GM23338 (cell line): ENCODE results near the gene LMBRD1. TPM values are rescaled to one million over a fixed set of nuclear protein-coding genes. Genes with fewer than 3 reads are reported as not detected.
A peak's percentile ranks its signal among the peaks of the same experiment; 100 is the strongest.

Experiments
- ATAC-seq: fragments of 200-7000 bp; cut with Tn5 transposase; 3 replicates; pipeline ENCODE4 v1.9.1; 2020
- DNase-seq: peaks from one replicate; pipeline ENCODE4 v3.0.0-alpha.2; 2015; ENCODE audit warnings: low spot score
- H2AFZ ChIP-seq: fragments of 200-600 bp; sonication (generic); 2 replicates; pipeline ENCODE4 v1.8.0; 2016; ENCODE audit warnings: antibody characterized with exemption, mild to moderate bottlenecking, moderate library complexity
- H3F3A ChIP-seq: fragments of 200-600 bp; sonication (generic); replicated peaks from 2 replicates; pipeline ENCODE4 v1.8.0; 2017; ENCODE audit warnings: antibody characterized with exemption, mixed run types, low read depth
- H3K27ac ChIP-seq: fragments of 200-600 bp; sonication (generic); 2 replicates; pipeline ENCODE4 v1.6.1; 2016; ENCODE audit warnings: low read depth
- H3K27me3 ChIP-seq: fragments of 200-600 bp; sonication (generic); 2 replicates; pipeline ENCODE4 v1.8.0; 2016; ENCODE audit warnings: mild to moderate bottlenecking, mixed run types, moderate library complexity; ENCODE audit not compliant: insufficient read depth
- H3K36me3 ChIP-seq: fragments of 200-600 bp; sonication (generic); 2 replicates; pipeline ENCODE4 v1.8.0; 2016; ENCODE audit warnings: mild to moderate bottlenecking; ENCODE audit not compliant: insufficient read depth
- H3K4me1 ChIP-seq: fragments of 200-600 bp; sonication (generic); 2 replicates; pipeline ENCODE4 v1.8.0; 2016; ENCODE audit warnings: mild to moderate bottlenecking, moderate library complexity; ENCODE audit not compliant: insufficient read depth
- H3K4me2 ChIP-seq: fragments of 200-600 bp; sonication (generic); 2 replicates; pipeline ENCODE4 v1.7.1; 2017; ENCODE audit warnings: mixed run types
- H3K4me3 ChIP-seq: fragments of 200-600 bp; sonication (generic); 2 replicates; pipeline ENCODE4 v1.6.1; 2016; ENCODE audit warnings: mixed run types
- H3K79me2 ChIP-seq: fragments of 200-600 bp; sonication (generic); replicated peaks from 2 replicates; pipeline ENCODE4 v1.8.0; 2017; ENCODE audit warnings: mild to moderate bottlenecking; ENCODE audit not compliant: insufficient read depth
- H3K9me2 ChIP-seq: fragments of 200-600 bp; sonication (generic); 2 replicates; pipeline ENCODE4 v1.8.0; 2017; ENCODE audit not compliant: insufficient read depth
- H4K20me1 ChIP-seq: fragments of 200-600 bp; sonication (generic); replicated peaks from 2 replicates; pipeline ENCODE4 v1.8.0; 2017; ENCODE audit warnings: mild to moderate bottlenecking; ENCODE audit not compliant: insufficient read depth
- H3K27ac Mint-ChIP-seq: 2 replicates; pipeline ENCODE4 v1.8.0; 2020; ENCODE audit warnings: inconsistent platforms, mild to moderate bottlenecking, moderate library complexity, mixed read lengths
- H3K27me3 Mint-ChIP-seq: 3 replicates; pipeline ENCODE4 v1.8.0; 2022; ENCODE audit warnings: low read depth, mild to moderate bottlenecking, moderate library complexity, mixed read lengths, inconsistent platforms; ENCODE audit not compliant: insufficient read depth, poor library complexity
- H3K36me3 Mint-ChIP-seq: 3 replicates; pipeline ENCODE4 v1.8.0; 2021; ENCODE audit warnings: low read depth, mild to moderate bottlenecking, inconsistent platforms, moderate library complexity, mixed read lengths
- H3K4me1 Mint-ChIP-seq: 3 replicates; pipeline ENCODE4 v1.8.0; 2020; ENCODE audit warnings: mild to moderate bottlenecking, inconsistent platforms, mixed read lengths
- H3K4me3 Mint-ChIP-seq: 3 replicates; pipeline ENCODE4 v1.8.0; 2021; ENCODE audit warnings: moderate library complexity, mild to moderate bottlenecking, inconsistent platforms, mixed read lengths
- H3K9me3 Mint-ChIP-seq: 3 replicates; pipeline ENCODE4 v1.8.0; 2020; ENCODE audit warnings: moderate library complexity, mild to moderate bottlenecking, inconsistent platforms, mixed read lengths
- CREB1 ChIP-seq: fragments of 250-450 bp; sonication (Bioruptor Pico); IDR thresholded peaks from 2 replicates; pipeline ENCODE4 v1.5.0; 2020; ENCODE audit warnings: low read depth, mild to moderate bottlenecking, moderate library complexity
- ETS1 ChIP-seq: IDR thresholded peaks from 2 replicates; pipeline ENCODE4 v1.6.1; 2016; ENCODE audit warnings: antibody characterized with exemption
- EZH2 ChIP-seq: fragments of 200-600 bp; sonication (generic); IDR thresholded peaks from one replicate; pipeline ENCODE4 v1.8.0; 2017; ENCODE audit warnings: antibody characterized with exemption, mild to moderate bottlenecking, low read depth; ENCODE audit not compliant: unreplicated experiment
- EZH2phosphoT487 ChIP-seq: fragments of 200-600 bp; sonication (generic); IDR thresholded peaks from one replicate; pipeline ENCODE4 v1.8.1; 2018; ENCODE audit warnings: antibody characterized with exemption; ENCODE audit not compliant: unreplicated experiment
- JUNB ChIP-seq: IDR thresholded peaks from one replicate; pipeline ENCODE4 v1.6.1; 2016; ENCODE audit warnings: antibody characterized with exemption; ENCODE audit not compliant: unreplicated experiment
- NANOG ChIP-seq: IDR thresholded peaks from 2 replicates; pipeline ENCODE4 v1.6.1; 2016; ENCODE audit warnings: antibody characterized with exemption, borderline replicate concordance
- POLR2AphosphoS5 ChIP-seq: IDR thresholded peaks from 2 replicates; pipeline ENCODE4 v1.6.1; 2016; ENCODE audit warnings: antibody characterized with exemption, low read depth
- STAT1 ChIP-seq: IDR thresholded peaks from one replicate; pipeline ENCODE4 v1.6.1; 2016; ENCODE audit warnings: antibody characterized with exemption; ENCODE audit not compliant: unreplicated experiment
- ZNF114 ChIP-seq: fragments of 250-450 bp; sonication (Bioruptor Pico); IDR thresholded peaks from 2 replicates; pipeline ENCODE4 v1.5.0; 2020; ENCODE audit warnings: mild to moderate bottlenecking, moderate library complexity
- ZNF331 ChIP-seq: fragments of 250-450 bp; sonication (Bioruptor Pico); IDR thresholded peaks from 2 replicates; pipeline ENCODE4 v1.5.0; 2020; ENCODE audit warnings: low read depth, mild to moderate bottlenecking, moderate library complexity
- ZNF462 ChIP-seq: fragments of 250-450 bp; sonication (Bioruptor Pico); IDR thresholded peaks from 2 replicates; pipeline ENCODE4 v1.5.0; 2020; ENCODE audit warnings: mild to moderate bottlenecking, moderate library complexity
- polyA plus RNA-seq: library from polyadenylated mRNA; unstranded; fragments of >200 nt; fragmentation: Nextera tagmentation; extraction: Ambion mirVana; gene quantifications from 2 replicates; pipeline ENCODE4 v1.2.1, GENCODE V29; 2016
- total RNA-seq: library from RNA; depleted of rRNA; stranded (reverse); fragments of >200 nt; shearing (Covaris generic); gene quantifications from 2 replicates; pipeline ENCODE4 v1.2.3, GENCODE V29; 2014
- TF ChIP-seq, protein P1 (sequence below), 2 experiments: fragments of 200-600 bp in 1 of 2; sonication (generic) in 1 of 2; conservative IDR thresholded peaks; 2 replicates each; pipeline versions ENCODE4 v1.5.1 to v1.6.1; 2016 to 2017; ENCODE audit warnings: antibody characterized with exemption in 2 of 2, low read depth in 2 of 2, mild to moderate bottlenecking in 2 of 2, moderate library complexity in 1 of 2
- TF ChIP-seq, protein P2 (sequence below): IDR thresholded peaks from one replicate; pipeline ENCODE4 v1.6.1; 2018; ENCODE audit warnings: antibody characterized with exemption; ENCODE audit not compliant: unreplicated experiment

LMBRD1 gene
- total and polyA plus RNA-seq, 2 experiments from 2014 or later, result 20.3 to 21.0 TPM

DNA sequence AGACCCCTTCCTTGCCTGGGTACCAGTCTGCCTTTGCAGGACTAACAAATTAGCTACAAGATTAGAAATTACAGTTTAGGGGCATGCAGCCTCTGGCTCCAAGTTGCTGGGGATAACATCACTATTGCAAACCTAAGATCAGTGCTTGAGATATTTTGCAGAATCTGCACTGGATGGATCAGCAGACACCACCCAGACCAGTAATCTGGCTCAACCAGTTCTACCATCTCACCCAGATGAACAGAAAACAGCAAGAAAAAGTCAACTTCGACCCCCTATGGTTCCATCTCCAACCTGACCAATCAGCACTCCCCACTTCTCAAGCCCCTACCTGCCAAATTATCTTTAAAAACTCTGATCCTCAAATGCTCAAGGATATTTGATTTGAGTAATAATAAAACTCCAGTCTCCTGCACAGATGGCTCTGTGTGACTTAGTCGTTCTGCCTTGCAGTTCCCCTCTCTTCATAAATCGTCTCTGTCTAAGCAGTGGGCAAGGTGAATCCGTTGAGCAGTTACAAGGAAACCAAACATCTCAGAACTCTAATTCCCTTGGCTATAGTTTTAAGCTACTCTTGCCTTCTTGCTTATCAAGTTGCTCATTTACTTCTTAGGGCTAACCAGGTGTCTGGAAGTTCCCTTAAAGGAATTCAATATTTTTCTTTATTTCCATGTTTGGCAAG lies 16.1 kb upstream of the LMBRD1 start:
- no peak for TF ChIP-seq EZH2phosphoT487
- TF ChIP-seq JUNB, result no peak
- TF ChIP-seq ZNF114, result no peak
- TF ChIP-seq POLR2AphosphoS5, result no peak
- no peak for TF ChIP-seq NANOG
- TF ChIP-seq STAT1, result no peak
- TF ChIP-seq EZH2, result no peak
- no peak for TF ChIP-seq CREB1 (CRISPR knock-in tag)
- no peak for TF ChIP-seq ETS1
- TF ChIP-seq ZNF331 (CRISPR knock-in tag), result no peak
- TF ChIP-seq, protein P1, sequence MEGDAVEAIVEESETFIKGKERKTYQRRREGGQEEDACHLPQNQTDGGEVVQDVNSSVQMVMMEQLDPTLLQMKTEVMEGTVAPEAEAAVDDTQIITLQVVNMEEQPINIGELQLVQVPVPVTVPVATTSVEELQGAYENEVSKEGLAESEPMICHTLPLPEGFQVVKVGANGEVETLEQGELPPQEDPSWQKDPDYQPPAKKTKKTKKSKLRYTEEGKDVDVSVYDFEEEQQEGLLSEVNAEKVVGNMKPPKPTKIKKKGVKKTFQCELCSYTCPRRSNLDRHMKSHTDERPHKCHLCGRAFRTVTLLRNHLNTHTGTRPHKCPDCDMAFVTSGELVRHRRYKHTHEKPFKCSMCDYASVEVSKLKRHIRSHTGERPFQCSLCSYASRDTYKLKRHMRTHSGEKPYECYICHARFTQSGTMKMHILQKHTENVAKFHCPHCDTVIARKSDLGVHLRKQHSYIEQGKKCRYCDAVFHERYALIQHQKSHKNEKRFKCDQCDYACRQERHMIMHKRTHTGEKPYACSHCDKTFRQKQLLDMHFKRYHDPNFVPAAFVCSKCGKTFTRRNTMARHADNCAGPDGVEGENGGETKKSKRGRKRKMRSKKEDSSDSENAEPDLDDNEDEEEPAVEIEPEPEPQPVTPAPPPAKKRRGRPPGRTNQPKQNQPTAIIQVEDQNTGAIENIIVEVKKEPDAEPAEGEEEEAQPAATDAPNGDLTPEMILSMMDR (conservative IDR thresholded peaks at IDR 0.05; ENCODE audit: low read depth in 2 of 2), result no peak
- TF ChIP-seq ZNF462 (CRISPR knock-in tag), result no peak
- TF ChIP-seq, protein P2, sequence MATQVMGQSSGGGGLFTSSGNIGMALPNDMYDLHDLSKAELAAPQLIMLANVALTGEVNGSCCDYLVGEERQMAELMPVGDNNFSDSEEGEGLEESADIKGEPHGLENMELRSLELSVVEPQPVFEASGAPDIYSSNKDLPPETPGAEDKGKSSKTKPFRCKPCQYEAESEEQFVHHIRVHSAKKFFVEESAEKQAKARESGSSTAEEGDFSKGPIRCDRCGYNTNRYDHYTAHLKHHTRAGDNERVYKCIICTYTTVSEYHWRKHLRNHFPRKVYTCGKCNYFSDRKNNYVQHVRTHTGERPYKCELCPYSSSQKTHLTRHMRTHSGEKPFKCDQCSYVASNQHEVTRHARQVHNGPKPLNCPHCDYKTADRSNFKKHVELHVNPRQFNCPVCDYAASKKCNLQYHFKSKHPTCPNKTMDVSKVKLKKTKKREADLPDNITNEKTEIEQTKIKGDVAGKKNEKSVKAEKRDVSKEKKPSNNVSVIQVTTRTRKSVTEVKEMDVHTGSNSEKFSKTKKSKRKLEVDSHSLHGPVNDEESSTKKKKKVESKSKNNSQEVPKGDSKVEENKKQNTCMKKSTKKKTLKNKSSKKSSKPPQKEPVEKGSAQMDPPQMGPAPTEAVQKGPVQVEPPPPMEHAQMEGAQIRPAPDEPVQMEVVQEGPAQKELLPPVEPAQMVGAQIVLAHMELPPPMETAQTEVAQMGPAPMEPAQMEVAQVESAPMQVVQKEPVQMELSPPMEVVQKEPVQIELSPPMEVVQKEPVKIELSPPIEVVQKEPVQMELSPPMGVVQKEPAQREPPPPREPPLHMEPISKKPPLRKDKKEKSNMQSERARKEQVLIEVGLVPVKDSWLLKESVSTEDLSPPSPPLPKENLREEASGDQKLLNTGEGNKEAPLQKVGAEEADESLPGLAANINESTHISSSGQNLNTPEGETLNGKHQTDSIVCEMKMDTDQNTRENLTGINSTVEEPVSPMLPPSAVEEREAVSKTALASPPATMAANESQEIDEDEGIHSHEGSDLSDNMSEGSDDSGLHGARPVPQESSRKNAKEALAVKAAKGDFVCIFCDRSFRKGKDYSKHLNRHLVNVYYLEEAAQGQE, result no peak
- H3K27me3 Mint-ChIP-seq, result no peaks in the 10 kb centered on the region
- H3K9me2 ChIP-seq, result 0 out of 2 replicates have a peak, but pooled peaks cover 1% of the 10 kb centered on the region
- no peaks in the 10 kb centered on the region for H3K36me3 ChIP-seq
- no peaks in the 10 kb centered on the region for H3F3A ChIP-seq
- no peak overlapping the region for H3K4me3 Mint-ChIP-seq
- DNase-seq, result no peak
- H3K4me3 ChIP-seq, result no peak overlapping the region
- H3K79me2 ChIP-seq, result no peaks in the 10 kb centered on the region
- H3K9me3 Mint-ChIP-seq, result no peaks in the 10 kb centered on the region
- H3K4me1 ChIP-seq, result peaks cover 30% of the 10 kb centered on the region
- H3K4me2 ChIP-seq, result 0 out of 2 replicates have a peak overlapping the region, but pooled peaks have one; percentile 18
- peaks cover 37% of the 10 kb centered on the region for H3K4me1 Mint-ChIP-seq
- no peak overlapping the region for H3K27ac Mint-ChIP-seq
- H3K27me3 ChIP-seq, result no peaks in the 10 kb centered on the region
- H3K27ac ChIP-seq, result no peak overlapping the region
- H2AFZ ChIP-seq, result peak overlapping the region; percentile 60; the same call in 1 of the 2 replicates
- no peak for ATAC-seq
- H4K20me1 ChIP-seq, result no peaks in the 10 kb centered on the region
- H3K36me3 Mint-ChIP-seq, result no peaks in the 10 kb centered on the region
